Renal cortex interstitium (tissue), 11 donors: Measurements from ENCODE around the gene TRPC4AP. TPM values are rescaled to one million over a fixed set of nuclear protein-coding genes. Genes with fewer than 3 reads are reported as not detected.

Experiments used
- DNase-seq, 11 donors: peaks; one replicate each; pipeline ENCODE4 v3.0.0-alpha.2; 2013; ENCODE audit warnings: low read depth in 9 of 11, low spot score in 4 of 11; ENCODE audit errors: extremely low read depth in 1 of 11
- polyA plus RNA-seq, 3 donors: library from polyadenylated mRNA; unstranded; fragments of 120-200 nt; gene quantifications; one replicate each; pipeline ENCODE4 v1.2.1, GENCODE V29; 2013; ENCODE audit not compliant: insufficient read length in 3 of 3

TRPC4AP gene
- polyA plus RNA-seq, 3 donors = 66.6 to 69.2 (median 68.0) TPM

DNA sequence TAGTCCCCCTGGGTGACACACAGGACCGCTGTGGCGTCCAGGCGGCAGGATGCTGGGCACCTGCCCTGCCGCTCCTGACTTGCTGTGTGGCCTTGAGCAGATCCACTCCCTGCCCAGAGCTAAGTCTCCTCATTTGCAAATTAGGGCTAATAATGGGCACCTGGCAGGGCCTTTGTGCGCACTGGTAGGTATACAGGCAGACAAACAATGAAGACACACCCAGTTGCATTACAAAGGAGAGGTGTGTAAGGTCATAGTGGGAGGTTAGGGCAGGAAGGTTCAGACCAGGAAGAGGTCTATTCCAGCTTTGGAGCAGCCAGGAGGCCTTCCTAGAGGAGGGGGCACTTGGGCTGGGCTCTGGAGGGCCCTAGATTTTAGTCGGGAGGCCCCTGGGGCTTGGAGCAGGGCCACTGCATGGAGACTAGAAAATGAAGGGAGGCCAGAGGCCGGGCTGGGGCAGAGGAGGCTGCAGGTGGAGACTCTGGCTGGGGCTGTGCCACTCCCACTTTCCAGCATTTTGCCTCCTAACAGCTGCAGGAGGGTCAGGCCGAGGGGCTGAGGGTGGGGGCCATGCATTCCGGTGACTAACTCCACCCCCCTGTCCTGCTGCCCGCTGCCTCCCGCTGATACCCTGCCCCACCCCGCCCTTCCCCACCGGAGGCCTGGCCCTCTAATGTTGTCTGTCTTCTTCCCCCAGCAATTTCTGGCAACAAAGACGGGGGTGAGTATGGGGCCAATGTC lies 108.4 kb downstream of the TRPC4AP start:
- no peak for DNase-seq

DNA sequence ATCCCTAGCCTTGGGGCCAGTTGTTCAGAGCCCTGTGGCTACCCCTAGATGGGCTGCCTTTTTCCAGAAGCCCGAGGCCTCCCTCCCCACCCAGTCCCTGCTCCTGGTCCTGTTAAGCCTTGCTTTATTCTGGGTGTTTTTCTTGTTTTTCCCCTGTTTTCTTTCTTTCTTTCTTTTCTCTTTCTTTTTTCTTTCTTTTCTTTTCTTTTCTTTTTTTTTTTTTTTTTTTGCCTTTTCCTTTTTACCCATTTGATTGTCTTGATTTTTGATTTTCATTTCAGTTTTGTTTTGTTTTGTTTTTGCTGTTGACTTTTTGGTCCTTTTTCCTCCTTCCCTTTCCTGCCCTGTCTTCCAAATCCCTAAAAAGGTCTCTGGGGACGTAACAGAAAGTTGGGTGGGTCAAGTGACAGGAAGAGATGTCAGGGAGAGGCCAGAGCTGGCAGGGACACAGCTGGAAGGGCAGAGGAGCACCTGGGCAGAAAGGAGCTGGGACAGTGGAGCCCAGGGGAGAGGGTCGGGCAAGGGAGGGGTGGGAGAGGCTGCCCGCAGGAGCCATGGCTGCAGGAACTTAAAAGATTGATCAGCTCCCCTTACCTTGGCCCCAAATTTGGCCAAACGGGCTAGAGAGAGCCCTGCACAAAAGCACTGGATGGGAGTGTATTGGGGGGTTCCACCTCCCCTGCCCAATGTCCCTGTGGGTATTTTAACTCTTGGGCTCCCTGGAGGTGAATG lies 109.4 kb downstream of the TRPC4AP start:
- DNase-seq = no peak

DNA sequence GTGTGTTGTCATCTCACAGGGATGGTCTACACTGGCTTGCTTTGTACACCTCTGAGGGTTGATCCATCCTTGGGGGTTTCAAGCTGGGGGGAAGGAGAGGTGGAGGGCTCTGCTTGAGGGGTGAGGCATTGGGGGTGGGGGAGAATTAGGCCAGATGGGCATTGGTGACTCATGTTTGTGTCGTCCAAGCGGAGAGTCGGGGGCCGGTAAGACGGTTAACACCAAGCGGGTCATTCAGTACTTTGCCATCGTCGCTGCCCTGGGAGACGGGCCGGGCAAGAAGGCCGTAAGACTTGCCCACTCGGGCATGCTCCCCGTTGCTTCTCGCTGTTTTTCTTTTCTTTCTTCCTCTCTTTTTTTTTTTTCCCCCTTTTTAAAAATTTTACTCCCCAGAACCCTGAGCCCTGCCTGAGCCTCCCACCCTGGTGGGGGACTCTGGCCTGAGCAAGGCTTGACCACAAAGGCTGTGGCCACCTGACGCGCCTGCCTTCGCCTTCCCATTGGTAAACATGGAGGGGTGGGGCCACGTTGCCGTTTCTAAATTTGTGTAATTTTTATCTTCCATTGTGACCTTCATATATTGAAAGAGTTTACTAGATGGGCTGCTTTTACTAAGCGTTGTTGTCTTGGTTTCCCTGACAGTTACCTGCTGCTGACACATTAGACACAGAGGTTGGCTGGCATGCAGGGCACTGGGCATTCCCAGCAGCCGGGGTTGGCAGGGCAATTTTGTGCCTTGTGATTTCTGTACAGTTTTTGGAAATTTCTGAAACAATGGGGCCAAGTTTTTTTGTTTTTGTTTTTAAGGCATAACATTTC lies 110.1 kb downstream of the TRPC4AP start:
- DNase-seq = no peak

DNA sequence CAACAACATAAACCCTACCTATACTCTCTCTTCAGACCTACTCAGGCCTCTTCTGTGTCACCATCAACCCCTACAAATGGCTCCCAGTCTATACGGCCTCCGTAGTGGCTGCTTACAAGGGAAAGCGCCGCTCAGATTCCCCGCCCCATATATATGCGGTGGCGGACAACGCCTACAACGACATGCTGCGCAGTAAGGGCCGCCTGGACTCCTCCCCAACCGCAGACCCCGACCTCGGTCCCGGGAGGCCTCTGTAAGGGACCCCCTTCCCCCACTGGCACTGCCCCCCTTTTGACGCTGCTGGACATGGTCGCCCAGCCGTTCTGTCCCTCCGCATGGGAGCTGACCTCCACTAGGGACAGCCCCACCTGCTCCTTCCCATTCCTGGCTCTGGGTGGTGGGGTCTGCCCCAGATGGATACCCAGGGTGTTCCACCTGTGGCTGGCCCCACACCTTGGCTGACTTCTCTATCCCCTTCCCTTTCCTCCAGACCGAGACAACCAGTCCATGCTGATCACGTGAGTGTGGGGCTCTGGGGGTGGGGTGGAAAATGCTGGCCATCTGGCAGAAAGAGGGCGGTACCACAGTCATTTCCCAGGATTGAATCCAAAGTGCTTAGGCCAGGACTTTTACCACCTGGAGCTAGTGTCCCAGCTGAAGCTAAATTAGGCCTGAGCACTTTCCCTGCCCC lies 111.9 kb downstream of the TRPC4AP start:
- DNase-seq = no peak

DNA sequence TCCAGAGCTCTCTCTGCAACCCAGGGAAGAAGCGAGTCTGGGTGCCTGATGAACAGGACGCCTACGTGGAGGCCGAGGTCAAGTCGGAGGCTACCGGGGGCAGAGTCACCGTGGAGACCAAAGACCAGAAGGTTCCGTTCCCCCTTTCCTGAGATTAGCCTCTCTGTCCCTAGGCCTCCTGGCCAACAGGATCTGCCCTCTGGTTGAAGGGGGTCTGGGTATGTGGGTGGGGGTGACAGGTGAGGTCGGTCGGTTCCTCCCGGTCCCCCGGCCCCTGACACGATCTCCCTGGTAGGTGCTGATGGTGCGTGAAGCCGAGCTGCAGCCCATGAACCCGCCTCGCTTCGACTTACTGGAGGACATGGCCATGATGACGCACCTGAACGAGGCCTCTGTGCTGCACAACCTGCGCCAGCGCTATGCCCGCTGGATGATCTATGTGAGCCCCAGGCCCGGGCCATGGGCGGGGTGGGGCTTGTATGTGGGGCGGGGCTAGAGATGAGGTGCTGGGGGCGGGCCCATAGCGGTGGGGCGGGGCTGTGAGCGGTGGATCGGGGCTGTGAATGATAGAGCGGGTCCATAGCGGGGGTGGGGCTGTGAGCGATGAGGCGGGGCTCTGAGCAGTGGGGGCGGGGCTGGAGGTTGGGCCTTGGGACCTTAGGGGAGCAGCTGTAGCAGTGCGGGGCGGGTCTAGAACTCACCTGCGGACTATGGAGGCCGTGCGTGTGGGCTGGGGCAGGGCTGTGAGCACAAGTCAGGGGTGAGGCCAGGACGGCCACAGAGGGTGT lies 113.0 kb downstream of the TRPC4AP start:
- DNase-seq = no peak

DNA sequence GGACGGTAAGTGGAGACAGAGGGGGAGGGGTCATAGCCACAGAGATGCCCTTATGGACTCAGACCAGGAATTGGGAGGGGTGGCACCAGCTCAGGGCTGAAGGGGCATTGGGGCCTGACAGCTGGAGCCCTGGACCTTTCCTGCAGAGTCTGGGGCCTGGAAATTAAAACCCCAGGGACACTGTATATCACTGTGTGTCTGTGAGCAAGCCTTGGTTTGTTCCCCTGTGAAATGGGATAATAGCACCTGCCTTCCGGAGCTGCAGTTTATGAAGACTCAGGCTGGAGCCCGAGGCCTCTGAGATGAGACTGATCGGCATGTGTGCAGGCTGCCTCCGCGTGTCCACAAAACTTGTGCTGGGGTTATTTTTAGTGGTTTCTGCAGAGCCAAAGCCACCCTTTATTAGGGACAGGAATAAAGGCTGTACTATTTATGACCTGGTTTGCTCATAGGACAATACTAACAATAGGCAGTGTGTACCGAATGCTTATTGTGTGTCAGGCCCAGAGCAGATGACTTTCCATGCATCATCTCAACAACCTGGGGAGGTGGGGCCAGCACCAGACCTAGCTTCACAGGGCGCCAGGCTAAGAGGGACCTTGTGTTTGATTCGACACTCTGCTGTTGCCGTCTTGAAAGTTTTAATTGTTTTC lies 114.4 kb downstream of the TRPC4AP start:
- DNase-seq = no peak

DNA sequence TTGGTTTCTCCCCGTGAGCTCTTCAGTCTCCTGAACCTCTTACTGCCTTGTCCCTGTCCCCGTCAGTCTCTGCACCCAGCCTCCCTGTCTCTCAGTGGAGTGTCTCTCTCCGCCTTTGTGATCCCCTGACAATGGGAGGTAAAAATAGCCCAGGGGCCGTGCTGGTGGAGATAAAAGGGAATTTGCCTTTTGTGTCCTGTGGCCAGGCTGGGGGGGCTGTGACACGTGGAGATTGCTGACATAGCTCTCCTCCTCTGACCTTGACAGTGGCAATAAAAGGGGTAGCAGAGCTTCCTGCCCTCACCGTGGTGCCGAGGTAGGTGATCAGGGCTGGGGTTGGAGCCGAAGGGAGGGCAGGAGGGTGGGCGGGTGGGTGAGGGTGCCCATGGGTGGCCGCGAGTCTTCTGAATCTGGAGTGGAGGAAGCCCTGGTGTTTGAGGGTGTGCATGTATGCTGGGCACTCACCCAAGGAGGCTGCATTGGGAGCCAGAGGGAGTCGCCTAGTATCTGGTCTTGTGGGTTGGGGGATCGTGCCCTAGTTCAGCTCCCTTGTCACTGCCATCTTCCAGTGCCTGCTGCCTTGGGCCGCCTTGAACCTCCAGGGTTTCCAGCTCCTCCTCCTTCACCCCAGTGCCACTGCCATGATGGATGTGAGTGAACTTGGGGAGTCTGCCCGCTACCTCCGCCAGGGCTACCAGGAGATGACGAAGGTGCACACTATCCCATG lies 115.1 kb downstream of the TRPC4AP start:
- no peak for DNase-seq

DNA sequence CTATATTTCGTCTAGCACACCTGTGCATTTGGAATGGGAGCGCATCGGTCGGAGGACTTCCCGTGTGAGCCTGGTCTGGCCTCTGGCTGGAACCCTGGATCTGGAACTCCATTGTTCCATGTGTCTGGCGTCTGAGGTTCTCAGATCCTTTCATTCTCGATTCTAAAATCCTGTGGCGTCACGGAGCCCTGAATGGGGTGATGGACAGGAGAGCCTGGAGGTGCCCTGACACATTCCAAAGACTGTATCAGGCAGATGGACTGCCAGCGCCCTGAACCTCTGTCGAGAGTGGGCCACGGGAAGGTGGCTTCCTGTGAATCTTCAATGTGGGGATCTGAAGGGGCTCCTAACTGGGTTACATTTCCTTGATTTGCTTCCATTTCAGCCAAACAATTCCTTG lies 116.3 kb downstream of the TRPC4AP start:
- no peak for DNase-seq

DNA sequence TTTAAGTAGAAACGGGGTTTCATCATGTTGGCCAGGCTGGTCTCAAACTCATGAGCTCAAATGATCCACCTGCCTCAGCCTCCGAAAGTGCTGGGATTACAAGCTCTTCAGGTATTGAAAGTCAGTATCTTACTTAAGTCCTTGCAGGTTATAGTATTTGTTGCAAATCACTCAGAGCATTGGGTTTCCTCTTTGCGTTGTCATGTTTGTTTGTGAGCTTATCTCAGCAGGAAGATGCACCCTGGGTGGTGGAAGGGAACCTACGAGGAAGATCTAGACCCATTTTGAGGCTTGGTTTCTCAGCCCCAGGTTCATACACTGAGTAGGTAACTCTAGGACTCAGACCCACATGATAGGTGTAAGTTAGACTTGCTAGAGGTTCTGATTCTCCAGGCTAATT lies 118.4 kb downstream of the TRPC4AP start:
- DNase-seq = no peak

DNA sequence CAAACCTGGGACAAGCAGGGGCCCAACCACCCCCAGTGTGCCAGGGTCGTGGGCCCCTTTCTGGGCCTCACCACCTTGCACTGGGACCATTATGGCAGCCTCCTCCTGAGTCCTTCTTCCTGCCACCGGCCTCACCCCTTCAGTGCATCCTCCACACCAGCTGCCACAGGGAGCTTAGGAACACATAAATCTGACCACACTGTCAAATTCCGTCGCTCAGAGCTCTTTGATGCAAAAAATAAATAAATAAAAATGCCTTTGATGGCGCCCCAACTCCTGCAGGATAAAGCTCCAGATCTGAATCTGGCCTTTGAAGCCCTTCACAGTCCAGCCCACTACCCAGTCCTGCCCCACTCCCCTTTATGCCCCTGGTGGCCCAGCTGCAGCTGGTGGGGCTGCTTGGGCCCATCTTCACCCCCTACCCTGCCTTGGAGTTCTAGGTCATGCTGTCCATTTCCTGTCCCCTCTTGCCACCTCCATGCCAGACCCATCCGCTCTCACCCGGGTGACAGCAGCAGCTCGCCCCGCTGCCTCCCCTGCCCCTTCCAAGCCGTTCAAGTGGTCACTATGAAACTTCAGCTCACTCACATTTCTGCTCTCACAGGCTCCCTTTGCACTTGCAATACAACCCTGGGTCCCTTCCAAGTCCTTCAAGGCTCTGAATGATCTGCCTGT lies 120.9 kb downstream of the TRPC4AP start:
- DNase-seq = no peak

DNA sequence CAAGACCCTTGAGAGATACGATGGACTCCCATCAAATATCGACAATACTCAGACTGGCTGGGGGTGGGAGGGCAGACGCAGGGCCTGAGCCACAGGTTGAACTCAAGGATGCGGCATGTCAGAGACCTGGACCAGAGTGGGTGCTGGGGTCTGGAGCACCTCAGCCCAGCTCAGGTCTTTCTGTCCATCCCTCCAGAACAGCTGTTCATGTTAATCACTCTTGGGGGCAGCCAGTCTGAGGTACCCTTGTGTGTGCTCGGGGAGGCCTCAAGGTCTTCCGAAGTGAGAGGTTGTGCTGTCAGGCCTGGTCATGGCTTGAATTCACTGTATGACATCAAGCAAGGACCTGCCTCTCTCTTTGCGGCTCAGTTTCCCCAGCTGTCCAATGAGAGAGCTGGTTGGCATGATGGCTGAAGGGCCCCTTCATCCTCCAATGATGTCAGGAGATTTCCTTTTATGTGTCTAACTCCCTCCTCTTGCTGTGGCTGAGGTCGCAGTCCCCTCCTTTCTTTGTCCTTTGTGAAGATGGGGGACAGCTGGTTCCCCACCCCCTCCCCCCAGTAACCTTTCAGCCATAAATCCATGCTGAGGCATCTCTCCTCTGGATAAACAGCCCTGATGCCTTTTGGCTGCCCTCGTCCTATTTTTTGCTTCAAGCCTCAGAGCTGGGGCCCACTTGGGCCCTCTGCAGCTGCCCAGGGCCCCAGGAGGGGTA lies 121.6 kb downstream of the TRPC4AP start:
- no peak for DNase-seq

DNA sequence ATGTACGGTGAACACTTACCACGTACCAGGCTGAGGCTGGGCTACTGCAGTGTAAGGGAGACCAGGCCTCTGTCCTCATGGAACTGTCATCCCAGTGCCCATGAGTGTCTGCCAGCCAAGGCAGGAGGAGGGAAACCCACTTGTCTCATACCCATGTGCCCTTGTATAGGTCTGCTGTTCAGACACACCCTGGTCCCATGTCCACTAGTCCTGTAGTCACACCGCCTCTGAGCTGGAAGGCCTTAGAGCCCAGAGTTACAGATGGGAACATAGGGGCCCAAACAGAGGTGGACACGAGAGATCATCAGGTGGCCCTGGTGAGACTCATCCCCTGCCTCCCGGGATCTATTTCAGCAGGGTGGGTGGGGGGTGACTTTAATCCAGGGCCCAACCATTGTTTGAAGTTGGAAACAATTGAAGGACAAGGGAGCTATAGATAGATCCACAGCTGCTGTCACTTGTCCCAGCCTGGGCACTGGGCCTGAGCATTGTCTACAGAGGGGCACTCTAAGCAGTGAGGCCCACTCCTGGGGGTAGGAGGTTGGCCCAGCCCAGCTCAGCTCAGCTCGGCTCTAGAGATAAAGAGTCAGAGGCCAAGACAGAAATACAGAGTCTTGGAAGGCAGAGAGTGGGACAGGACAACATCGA lies 122.3 kb downstream of the TRPC4AP start:
- no peak for DNase-seq

DNA sequence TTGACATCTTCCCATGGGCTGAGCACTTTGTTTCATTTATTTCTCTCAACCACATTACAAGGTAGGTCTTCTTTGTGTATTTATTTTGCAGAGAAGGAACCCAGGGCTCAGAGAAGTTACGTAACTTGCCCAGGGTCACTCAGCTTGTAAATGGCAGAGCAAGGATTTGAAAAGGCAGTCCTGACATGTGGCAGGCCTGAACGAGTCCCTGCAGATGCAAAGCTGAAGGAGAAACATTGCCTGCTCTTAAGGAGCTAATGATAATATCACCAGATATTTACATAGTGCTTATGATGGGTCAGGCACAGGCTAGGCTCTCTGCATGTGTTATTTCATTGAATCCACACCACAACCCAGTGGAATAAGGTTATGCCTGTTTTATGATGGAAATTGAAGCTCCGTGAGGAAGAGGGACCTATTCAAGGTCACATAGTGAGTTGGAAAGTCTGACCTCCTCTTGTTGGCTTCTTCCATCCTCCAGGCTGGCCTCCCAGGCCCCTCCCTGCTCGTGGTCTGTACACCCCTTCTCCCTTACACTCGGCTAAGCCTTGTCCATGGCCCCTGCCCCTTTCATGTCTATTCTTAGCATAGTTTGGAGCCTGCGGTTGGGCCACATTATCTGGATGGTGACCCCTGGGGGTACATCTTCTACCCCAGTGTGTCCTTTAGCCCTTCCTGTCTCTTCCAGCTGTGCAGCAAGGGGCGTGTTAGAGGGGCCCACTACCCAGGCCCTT lies 124.4 kb downstream of the TRPC4AP start:
- DNase-seq = no peak

DNA sequence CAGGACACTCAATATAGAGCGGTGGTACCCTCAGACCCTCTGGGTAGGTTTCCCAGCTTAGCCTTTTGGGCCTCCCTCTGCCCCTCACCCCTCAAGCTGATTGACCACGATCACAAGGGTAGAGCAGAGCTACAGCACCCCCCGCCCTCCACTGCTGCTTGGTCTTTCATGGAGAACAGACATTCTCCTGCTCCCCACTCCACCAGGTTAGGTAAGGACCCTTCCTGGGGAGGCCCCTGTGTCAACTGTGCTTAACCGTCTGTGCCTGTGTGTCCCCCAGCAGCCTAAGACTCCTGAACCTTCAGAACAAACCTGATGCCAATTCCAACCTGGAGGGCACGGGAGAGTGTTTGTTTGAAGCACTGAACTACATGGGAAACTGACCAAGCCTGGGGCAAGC lies 125.2 kb downstream of the TRPC4AP start:
- no peak for DNase-seq

DNA sequence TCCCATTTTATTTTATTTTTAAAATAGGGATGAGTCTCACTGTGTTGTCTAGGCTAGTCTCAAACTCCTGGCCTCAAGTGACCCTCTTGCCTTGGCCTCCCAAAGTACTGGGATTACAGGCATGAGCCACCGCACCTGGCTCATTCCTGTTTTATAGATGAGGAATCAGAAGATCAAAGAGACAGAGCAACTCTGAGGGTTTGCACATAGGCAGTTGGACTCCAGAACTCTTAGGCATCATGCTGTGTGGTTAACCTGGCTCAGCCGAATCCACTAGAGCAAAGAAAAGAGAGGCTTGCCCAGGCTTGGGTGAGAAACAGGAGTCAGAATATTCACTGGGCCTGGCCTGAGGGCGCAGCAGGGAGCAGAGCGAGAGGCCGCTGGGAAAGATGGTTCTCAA lies 127.6 kb downstream of the TRPC4AP start:
- no peak for DNase-seq
